Breast epithelium (tissue), 3 donors: Measurements from ENCODE around the gene NTSR1.

ENCODE experiments used
- POLR2A ChIP-seq: fragments of 450-650 bp; IDR thresholded peaks from one replicate; pipeline ENCODE4 v1.6.1; 2016; ENCODE audit warnings: antibody characterized with exemption, mild to moderate bottlenecking, moderate library complexity
- POLR2AphosphoS5 ChIP-seq, 3 donors: sonication (generic); formaldehyde crosslinking; IDR thresholded peaks; one replicate each; pipeline ENCODE4 v1.6.1; 2017; ENCODE audit warnings: antibody characterized with exemption in 3 of 3

- no peak for TF ChIP-seq POLR2A
- TF ChIP-seq POLR2AphosphoS5 (IDR thresholded peaks at IDR 0.05), result no peak
Observed at GRCh38 chr20:62811720-62812119, 103.1 kb downstream of the NTSR1 start.
